HepG2 (cell line): ENCODE data around the gene SRCIN1. TPM values are rescaled to one million over a fixed set of nuclear protein-coding genes. Genes with fewer than 3 reads are reported as not detected.

Experiments used
- ATF1 ChIP-seq: IDR thresholded peaks from 2 replicates; pipeline ENCODE4 v1.6.1; 2016; ENCODE audit warnings: mild to moderate bottlenecking, control low read depth
- CHCHD3 ChIP-seq: sonication (generic); formaldehyde crosslinking; IDR thresholded peaks from 2 replicates; pipeline ENCODE4 v1.8.0; 2022; ENCODE audit warnings: mild to moderate bottlenecking, missing genetic modification reagents, moderate library complexity
- DMAP1 ChIP-seq: IDR thresholded peaks from 2 replicates; pipeline ENCODE4 v1.6.1; 2016
- FIP1L1 ChIP-seq: fragments of 200-400 bp; formaldehyde crosslinking; IDR thresholded peaks from 2 replicates; pipeline ENCODE4 v1.6.1; 2018; ENCODE audit warnings: low read depth, mild to moderate bottlenecking, low read length, moderate library complexity, borderline replicate concordance; ENCODE audit not compliant: insufficient read depth
- IKZF4 ChIP-seq: sonication (generic); formaldehyde crosslinking; IDR thresholded peaks from 2 replicates; pipeline ENCODE4 v1.5.1; 2020; ENCODE audit warnings: borderline replicate concordance, mild to moderate bottlenecking, low read depth, missing genetic modification reagents; ENCODE audit errors: not compliant biosample characterization
- NFKBIZ ChIP-seq: IDR thresholded peaks from 2 replicates; pipeline ENCODE4 v1.6.1; 2018; ENCODE audit warnings: missing genetic modification reagents, missing compliant biosample characterization
- PRMT3 ChIP-seq: sonication (generic); formaldehyde crosslinking; IDR thresholded peaks from 2 replicates; pipeline ENCODE4 v1.8.1; 2022; ENCODE audit warnings: low read depth, mild to moderate bottlenecking, moderate library complexity, missing genetic modification reagents, borderline replicate concordance
- SCMH1 ChIP-seq: sonication (generic); formaldehyde crosslinking; IDR thresholded peaks from 2 replicates; pipeline ENCODE4 v1.9.0; 2021; ENCODE audit warnings: missing genetic modification reagents, mild to moderate bottlenecking, borderline replicate concordance
- ZFAT ChIP-seq: sonication (generic); formaldehyde crosslinking; conservative IDR thresholded peaks from 2 replicates; pipeline ENCODE4 v1.8.1; 2023; ENCODE audit warnings: missing genetic modification reagents, inconsistent platforms
- ZNF3 ChIP-seq: IDR thresholded peaks from 2 replicates; pipeline ENCODE4 v1.7.0; 2017; ENCODE audit warnings: inconsistent platforms
- ZNF496 ChIP-seq: sonication (generic); formaldehyde crosslinking; IDR thresholded peaks from 2 replicates; pipeline ENCODE4 v1.8.1; 2023; ENCODE audit warnings: mild to moderate bottlenecking, moderate library complexity, missing genetic modification reagents; ENCODE audit not compliant: insufficient replicate concordance
- polyA plus RNA-seq, 8 experiments: library from polyadenylated mRNA; depleted of rRNA in 3 of 8; stranded (reverse) in 7 of 8; unstranded in 1 of 8; fragments of >200 nt; fragmentation: Illumina TruSeq in 4 of 8; extraction: Trizol in 4 of 8; gene quantifications; 2 replicates each; pipeline versions ENCODE4 v1.2.1 to v1.2.3, GENCODE V29; 2011 to 2016; ENCODE audit warnings: low read depth in 4 of 8, missing spikeins in 1 of 8, mixed read lengths in 1 of 8; ENCODE audit not compliant: insufficient read depth in 1 of 8
- total RNA-seq, 5 experiments: library from RNA; depleted of rRNA; stranded (reverse); fragments of >200 nt; fragmentation: Illumina TruSeq; extraction: Trizol; gene quantifications; 2 replicates each; pipeline ENCODE4 v1.2.3, GENCODE V29; 2016; ENCODE audit warnings: low read depth in 1 of 5
- TF ChIP-seq, protein P1 (sequence below): sonication (generic); formaldehyde crosslinking; IDR thresholded peaks from 2 replicates; pipeline ENCODE4 v1.8.0; 2022; ENCODE audit warnings: missing genetic modification reagents, mild to moderate bottlenecking, moderate library complexity, borderline replicate concordance
- TF ChIP-seq, protein P2 (sequence below): sonication (generic); formaldehyde crosslinking; IDR thresholded peaks from 2 replicates; pipeline ENCODE4 v1.5.0; 2020; ENCODE audit warnings: missing genetic modification reagents, mild to moderate bottlenecking, borderline replicate concordance
- TF ChIP-seq, protein P3 (sequence below): sonication (generic); formaldehyde crosslinking; IDR thresholded peaks from 2 replicates; pipeline ENCODE4 v1.4.0; 2020; ENCODE audit warnings: low read depth, mild to moderate bottlenecking, missing genetic modification reagents
- TF ChIP-seq, protein P4 (sequence below): sonication (generic); formaldehyde crosslinking; IDR thresholded peaks from 2 replicates; pipeline ENCODE4 v1.4.0; 2020; ENCODE audit warnings: missing genetic modification reagents; ENCODE audit errors: not compliant biosample characterization
- TF ChIP-seq, protein P5 (sequence below): sonication (generic); formaldehyde crosslinking; IDR thresholded peaks from 2 replicates; pipeline ENCODE4 v1.4.0; 2020; ENCODE audit warnings: mild to moderate bottlenecking, missing genetic modification reagents, borderline replicate concordance
- TF ChIP-seq, protein P6 (sequence below): sonication (generic); formaldehyde crosslinking; IDR thresholded peaks from 2 replicates; pipeline ENCODE4 v1.4.0; 2020; ENCODE audit warnings: missing genetic modification reagents

Gene SRCIN1
- total and polyA plus RNA-seq, 2 of the 13 experiments (the other 11 are each of a cell fraction or from before 2014, with no cell fraction given): 1.2 to 9.6 TPM

DNA sequence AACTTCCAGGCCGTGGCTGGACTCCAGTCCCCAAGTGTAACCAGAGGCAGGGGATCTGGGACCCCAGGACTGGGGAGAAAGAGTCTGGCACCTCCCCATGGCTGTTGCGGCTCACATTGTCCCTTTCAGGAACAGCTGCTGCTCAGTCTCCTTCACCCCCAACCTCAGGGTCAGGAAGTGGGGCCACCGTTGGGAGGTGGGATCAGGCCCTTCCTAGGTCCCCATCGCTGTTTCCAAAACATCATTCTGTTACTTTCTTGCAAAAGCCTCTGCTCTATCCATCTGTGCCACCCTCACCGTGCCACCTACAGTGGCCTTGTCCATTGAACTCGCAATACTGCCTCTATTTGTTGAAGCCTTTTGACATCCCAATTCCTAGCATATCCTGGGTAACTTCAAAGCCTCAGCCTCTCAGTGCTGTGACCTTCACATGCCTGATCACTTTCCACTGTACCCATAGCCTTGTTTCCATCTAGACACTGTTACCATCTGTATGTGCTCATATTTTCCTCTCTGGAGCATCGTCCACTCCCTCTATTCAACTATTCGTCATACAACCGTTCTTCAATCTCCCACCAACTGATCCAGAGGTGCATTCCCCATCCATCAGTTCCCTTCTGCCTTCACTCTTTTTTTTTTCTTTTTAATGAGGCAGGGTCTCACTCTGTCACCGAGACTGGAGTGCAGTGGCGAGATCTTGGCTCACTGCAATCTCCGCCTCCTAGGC lies 15.0 kb upstream of the SRCIN1 start (continued):
- TF ChIP-seq, protein P1, sequence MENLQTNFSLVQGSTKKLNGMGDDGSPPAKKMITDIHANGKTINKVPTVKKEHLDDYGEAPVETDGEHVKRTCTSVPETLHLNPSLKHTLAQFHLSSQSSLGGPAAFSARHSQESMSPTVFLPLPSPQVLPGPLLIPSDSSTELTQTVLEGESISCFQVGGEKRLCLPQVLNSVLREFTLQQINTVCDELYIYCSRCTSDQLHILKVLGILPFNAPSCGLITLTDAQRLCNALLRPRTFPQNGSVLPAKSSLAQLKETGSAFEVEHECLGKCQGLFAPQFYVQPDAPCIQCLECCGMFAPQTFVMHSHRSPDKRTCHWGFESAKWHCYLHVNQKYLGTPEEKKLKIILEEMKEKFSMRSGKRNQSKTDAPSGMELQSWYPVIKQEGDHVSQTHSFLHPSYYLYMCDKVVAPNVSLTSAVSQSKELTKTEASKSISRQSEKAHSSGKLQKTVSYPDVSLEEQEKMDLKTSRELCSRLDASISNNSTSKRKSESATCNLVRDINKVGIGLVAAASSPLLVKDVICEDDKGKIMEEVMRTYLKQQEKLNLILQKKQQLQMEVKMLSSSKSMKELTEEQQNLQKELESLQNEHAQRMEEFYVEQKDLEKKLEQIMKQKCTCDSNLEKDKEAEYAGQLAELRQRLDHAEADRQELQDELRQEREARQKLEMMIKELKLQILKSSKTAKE (CRISPR knock-in tag): peak; percentile 63; the same call in 1 of the 2 replicates
- TF ChIP-seq, protein P2, sequence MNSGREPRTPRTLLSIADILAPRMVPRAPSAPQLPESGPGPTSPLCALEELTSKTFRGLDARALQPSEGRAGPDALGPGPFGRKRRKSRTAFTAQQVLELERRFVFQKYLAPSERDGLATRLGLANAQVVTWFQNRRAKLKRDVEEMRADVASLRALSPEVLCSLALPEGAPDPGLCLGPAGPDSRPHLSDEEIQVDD (CRISPR knock-in tag): peak; percentile 1; the same call in 1 of the 2 replicates
- TF ChIP-seq CHCHD3 (no peak), ZNF3 (no peak), ZFAT (CRISPR knock-in tag) (no peak), FIP1L1 (no peak), SCMH1 (no peak), NFKBIZ (peak; percentile 98), IKZF4 (no peak), ATF1 (no peak), PRMT3 (no peak), DMAP1 (peak; percentile 72), ZNF496 (CRISPR knock-in tag) (no peak)
- TF ChIP-seq, protein P3, sequence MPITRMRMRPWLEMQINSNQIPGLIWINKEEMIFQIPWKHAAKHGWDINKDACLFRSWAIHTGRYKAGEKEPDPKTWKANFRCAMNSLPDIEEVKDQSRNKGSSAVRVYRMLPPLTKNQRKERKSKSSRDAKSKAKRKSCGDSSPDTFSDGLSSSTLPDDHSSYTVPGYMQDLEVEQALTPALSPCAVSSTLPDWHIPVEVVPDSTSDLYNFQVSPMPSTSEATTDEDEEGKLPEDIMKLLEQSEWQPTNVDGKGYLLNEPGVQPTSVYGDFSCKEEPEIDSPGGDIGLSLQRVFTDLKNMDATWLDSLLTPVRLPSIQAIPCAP: no peak
- TF ChIP-seq, protein P4, sequence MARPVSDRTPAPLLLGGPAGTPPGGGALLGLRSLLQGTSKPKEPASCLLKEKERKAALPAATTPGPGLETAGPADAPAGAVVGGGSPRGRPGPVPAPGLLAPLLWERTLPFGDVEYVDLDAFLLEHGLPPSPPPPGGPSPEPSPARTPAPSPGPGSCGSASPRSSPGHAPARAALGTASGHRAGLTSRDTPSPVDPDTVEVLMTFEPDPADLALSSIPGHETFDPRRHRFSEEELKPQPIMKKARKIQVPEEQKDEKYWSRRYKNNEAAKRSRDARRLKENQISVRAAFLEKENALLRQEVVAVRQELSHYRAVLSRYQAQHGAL: peak; percentile 68
- TF ChIP-seq, protein P5, sequence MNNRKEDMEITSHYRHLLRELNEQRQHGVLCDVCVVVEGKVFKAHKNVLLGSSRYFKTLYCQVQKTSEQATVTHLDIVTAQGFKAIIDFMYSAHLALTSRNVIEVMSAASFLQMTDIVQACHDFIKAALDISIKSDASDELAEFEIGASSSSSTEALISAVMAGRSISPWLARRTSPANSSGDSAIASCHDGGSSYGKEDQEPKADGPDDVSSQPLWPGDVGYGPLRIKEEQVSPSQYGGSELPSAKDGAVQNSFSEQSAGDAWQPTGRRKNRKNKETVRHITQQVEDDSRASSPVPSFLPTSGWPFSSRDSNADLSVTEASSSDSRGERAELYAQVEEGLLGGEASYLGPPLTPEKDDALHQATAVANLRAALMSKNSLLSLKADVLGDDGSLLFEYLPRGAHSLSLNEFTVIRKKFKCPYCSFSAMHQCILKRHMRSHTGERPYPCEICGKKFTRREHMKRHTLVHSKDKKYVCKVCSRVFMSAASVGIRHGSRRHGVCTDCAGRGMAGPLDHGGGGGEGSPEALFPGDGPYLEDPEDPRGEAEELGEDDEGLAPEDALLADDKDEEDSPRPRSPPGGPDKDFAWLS (CRISPR knock-in tag): no peak
- TF ChIP-seq, protein P6, sequence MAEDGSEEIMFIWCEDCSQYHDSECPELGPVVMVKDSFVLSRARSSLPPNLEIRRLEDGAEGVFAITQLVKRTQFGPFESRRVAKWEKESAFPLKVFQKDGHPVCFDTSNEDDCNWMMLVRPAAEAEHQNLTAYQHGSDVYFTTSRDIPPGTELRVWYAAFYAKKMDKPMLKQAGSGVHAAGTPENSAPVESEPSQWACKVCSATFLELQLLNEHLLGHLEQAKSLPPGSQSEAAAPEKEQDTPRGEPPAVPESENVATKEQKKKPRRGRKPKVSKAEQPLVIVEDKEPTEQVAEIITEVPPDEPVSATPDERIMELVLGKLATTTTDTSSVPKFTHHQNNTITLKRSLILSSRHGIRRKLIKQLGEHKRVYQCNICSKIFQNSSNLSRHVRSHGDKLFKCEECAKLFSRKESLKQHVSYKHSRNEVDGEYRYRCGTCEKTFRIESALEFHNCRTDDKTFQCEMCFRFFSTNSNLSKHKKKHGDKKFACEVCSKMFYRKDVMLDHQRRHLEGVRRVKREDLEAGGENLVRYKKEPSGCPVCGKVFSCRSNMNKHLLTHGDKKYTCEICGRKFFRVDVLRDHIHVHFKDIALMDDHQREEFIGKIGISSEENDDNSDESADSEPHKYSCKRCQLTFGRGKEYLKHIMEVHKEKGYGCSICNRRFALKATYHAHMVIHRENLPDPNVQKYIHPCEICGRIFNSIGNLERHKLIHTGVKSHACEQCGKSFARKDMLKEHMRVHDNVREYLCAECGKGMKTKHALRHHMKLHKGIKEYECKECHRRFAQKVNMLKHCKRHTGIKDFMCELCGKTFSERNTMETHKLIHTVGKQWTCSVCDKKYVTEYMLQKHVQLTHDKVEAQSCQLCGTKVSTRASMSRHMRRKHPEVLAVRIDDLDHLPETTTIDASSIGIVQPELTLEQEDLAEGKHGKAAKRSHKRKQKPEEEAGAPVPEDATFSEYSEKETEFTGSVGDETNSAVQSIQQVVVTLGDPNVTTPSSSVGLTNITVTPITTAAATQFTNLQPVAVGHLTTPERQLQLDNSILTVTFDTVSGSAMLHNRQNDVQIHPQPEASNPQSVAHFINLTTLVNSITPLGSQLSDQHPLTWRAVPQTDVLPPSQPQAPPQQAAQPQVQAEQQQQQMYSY: peak; percentile 41; the same call in 1 of the 2 replicates
